GM19463 (cell line): ENCODE results near the gene CEP72.
A peak's percentile ranks its signal among the peaks of the same experiment; 100 is the strongest.
"Not testable (repeated sequence)": the region's sequence is repeated elsewhere in the genome, so short reads cannot be mapped to it uniquely, and the experiment has no call there.

Experiments
- ATAC-seq: cut with Tn5 transposase; IDR thresholded peaks from one replicate; pipeline ENCODE4 v1.9.1; 2021; ENCODE audit warnings: mild to moderate bottlenecking, moderate library complexity; ENCODE audit not compliant: unreplicated experiment

Gene CEP72

DNA sequence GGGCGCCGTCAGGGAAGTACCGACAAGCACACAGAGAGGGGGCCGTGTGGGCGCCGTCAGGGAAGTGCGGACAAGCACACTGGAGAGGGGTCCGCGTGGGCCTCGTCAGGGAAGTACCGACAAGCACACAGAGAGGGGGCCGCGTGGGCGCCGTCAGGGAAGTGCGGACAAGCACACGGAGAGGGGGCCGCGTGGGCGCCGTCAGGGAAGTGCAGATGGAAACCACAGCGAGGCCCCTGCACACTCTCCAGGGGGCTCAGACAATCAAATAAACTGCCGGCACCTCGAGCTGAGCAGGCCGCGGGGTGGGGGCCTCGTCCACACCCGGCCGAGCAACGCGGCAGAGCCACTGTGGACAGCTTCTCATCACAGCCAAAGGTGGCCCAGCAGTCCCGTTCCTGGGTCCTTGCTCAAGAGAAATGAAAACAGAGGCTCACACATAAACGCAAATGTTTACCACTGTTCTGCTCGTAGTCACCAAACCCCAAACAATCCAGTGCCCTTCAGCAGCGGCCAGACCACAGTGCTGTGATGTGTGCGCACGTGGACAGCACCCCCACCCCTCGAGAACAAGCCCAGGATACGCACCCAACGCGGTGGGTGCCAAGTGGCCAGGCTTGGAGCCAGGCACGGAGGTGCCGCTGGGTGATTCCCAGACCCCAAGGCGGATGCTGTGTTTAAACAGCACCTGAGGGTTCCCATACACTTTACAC lies 56.3 kb downstream of the CEP72 start:
- ATAC-seq: no peak

DNA sequence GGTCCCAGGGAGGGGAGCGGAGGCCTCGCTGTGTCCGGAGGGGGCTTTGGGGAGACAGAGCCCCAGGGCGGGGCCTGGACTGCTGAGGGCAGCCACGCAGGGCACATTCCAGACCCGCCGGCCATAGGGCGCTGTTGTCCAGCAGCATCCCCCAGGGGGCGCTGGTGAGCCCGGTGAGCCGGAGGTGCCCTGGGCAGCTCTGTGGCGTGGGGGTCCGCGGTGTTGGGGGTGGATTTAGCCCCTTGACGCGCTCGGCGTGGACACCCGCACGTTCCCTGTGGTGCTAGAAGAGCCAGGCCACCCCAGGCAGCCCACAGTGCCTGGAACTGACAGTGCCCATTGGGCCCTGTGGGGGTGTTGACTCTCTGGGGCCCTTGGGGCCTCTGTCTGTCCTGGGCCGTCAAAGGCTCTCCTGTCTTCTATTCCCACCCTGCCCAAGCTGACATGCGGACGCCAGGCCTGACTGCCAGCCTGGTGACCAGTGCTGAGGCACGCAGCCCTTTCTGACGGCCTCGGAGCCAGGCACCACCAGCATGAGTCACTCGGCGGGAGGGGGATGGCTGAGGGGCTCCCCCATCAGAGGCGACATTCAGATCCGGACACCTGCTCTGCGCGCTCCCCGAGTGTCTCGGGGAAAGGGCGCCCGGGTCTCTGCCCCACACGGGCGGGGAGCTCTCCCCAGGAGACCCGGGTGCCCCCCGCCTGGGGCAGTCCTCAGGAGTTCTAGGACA lies 57.1 kb downstream of the CEP72 start:
- ATAC-seq: no peak

DNA sequence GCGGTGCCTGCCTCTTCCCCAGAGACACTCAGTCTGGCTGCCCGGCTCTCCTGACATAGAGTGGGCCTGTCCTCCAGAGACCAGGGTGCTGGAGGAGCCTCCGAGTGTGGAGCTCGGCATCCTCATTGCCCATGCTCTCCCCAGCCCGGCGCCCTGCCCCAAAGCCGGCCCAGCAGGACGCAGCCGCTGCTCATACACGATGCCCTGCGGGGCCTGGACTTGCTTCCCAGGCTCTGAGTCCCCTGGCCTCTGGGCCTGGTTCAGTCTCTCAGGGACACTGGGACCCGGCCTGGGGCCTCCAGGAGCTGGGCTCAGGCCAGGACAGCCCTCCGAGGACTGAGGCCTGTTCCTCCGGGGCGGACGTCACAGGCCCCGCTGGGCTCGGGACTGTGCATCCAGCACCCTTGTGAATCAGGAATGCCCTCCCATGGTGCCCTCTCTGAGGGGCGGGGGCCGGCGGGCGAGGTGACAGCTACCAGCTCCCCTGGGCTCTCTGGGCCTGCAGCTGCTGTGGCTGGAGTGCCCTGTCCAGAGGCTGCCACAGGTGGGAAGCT lies 57.8 kb downstream of the CEP72 start:
- ATAC-seq: no peak

DNA sequence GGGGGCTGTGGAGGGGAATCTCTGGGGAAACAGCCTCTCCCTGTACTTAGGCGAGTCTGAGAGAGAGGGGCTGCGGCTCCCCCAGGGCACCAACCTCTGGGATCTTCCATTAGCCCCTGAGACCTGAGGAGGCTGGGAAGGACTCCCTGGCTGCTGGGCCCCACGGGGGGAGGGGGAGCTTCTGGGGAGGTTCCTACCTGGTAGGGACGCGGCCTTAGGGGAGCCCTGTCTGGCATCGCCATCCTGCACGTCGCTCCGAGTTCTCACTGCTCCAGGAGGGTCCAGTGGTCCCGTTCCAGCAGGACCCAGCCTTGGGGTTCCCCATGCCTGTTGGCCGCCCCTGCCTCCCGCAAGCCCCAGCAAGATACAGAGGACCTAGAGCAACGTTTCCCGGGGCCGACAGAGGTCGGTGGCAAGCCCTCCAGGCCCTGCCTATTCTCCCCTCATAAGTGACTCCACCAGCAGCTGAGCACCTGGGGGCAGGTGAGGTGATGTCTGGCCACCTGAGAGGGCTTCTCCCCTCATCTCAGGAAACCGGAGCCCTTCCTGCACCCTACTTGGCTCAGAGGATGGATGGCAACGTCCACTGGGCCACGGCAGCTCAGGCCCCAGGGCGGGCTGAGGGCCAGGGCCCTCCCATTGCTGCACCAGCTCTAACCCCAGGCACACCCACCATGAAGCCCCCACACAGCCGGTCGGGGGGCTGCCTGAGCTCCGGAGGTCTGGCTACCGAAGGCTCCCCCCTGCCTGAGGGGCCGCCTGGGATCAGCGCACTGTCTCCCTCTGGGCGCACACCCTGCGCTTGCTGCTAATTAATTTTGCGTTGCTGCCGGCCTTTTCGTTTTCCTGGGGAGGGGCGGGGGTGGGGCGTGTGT lies 58.5 kb downstream of the CEP72 start:
- no peak for ATAC-seq

DNA sequence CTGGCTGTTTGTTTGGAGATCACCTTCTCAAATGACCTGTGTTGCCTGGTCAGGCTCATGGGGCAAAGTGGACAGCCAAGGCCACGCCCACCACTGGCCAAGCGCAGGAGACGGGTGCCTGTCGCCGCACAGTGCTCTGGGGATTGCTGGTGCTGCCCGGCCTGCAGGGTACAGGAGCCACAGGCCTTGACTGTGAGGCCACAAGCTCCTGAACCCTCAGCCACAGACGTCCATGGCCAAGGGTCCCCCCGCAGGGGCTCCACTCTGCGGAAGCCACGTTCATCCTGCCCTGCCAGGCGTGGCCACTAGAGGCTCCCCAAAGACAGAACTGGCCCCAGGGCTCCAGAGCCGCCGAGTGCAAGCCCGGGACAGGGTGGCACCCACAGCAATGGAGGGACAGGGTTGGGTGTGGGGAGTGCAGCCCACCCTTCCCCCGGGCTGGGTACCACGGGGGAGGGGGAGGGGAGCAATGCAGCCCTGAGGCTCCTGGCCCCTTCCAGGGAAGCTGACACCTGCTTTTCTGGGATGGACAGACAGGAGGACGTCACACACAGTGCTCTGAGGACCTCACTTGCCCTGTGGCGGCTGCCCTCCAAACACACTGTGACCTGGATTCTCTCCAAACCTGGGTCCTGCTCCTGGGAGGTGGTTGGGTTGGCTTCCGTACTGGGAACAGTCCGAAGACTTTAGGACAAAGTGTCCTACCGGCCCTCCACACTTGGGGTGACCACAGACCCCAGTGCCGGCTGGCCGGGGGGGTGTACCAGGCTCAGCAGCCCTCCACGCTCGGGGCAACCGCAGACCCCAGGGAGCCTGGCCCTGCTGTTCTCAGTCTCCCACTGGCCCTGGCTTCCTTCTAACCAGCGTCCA lies 59.6 kb downstream of the CEP72 start:
- peak; percentile 66 for ATAC-seq

DNA sequence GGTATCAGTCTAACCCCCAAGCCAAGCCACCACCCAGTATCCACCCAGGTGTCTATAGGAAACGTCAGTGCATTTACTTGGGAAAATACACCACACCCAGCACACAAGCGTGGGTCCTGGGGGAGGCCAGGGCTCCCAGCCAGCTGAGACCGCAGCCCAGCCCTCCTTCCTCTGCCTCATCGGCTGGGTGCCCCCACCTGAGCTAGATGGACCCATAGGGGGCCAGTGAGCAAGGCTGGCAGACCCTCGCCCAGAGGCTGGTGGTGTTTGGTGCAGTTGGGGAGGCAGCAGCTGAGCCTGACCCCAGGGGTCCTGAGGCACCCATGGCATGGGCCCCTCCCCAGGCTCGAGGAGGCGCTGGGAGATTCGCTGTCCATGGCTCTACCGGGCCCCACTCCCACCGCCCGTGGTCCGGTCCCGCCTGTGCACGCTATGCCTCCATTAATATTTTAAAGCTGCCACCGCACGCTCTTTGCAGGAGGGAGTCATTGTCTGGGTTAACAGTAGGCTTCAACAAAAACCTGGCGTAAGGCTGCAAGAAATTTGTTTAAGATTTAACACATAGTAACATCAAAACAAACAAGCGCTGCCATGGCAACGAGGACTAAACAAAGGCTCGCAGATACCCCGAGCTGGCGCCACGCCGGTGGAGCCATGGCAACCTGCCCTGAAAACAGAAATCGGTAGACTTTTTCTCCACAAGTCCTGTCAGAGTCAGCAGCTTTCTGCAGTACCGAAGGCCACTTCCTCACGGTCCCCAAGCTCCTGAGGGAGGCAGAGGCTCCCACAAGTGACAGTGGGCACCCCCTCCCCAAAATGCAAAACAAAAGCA lies 60.4 kb downstream of the CEP72 start:
- ATAC-seq: no peak

DNA sequence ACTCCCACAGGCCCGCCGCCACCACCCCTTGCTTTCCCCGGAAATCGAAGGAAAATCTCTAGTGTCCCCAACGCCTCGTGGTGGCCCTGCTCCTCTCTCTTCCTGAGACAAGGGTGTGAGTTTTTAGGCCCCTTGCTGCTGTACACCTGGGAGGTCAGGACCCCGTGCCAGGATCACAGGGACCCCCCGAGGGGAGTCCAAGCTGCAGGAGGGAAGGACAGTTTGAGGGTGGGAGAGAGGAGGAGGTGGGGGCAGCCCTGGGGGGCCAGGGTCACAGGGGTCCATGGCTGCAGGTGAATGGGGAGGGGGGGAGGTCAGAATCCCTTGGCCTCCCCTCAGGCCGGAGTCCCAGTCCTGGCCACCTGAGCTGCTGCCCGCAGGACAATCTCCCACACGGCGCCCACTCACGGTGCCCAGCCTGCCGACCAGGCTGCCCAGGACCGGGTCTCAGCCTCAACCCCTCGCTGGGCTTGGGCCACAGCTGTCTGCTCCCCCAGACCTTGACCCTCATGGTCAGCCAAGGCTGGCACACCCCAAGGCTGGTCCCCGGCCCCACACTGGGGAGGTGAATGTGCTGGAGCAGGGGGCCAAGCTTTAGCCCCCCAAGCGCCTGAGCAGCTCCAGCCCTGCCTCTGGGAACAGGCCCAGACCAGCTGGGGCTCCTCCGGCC lies 61.2 kb downstream of the CEP72 start:
- no peak for ATAC-seq

DNA sequence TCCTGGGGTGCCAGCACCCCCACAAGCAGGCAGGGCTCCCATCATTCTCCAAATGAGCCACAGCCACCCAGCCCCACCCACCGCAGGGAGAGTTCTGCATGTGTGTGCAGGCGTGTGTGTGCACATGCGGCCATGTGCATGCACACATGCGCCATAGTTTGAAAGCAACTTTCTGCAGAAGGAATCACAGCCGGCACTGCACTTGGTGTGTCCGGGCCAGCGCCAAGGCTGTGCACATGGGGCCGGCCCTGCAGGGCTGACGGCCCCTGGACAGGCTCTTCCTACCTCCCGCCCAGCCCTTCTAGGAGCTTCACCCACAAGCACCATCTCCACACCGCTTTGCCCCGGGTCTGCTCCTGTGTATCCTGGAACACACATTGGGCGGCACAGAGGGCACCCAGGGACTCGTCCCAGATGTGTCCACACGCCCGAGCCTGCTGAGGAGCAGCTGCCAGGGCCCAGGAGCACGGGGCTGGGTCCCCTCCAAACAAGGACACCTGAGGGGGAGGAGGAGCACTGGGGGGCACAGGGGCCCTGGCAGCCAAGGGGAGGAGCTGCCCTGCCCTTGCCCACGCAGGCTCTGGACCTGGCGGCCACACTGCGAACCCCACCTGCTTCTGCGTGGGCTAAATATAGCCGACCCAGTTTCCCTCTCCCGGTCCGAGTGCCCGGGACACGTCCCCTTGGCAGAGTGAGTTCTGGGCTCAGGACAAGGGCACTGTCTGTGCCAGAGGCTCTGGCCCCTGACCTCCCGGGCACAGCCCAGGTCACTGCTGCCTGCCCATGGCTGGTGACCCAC lies 61.9 kb downstream of the CEP72 start:
- ATAC-seq: no peak

DNA sequence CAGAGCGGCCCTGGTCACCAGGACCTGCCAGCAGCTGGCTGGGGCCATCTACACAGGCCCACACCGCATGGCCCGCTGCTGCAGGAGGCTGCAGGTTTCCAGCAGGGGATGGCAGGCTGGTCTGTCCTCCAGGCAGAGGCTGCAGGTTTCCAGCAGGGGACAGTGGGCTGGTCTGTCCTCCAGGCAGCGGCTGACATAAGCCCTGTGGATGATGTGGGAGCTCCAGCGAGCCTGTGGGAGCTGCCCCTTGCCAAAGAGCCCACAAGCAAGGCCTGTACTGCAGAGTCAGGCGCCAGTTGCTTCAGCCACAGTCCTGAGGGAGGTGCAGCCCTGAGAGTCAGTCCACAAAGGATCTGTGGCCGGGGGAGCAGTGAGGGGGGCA lies 62.5 kb downstream of the CEP72 start:
- no peak for ATAC-seq

DNA sequence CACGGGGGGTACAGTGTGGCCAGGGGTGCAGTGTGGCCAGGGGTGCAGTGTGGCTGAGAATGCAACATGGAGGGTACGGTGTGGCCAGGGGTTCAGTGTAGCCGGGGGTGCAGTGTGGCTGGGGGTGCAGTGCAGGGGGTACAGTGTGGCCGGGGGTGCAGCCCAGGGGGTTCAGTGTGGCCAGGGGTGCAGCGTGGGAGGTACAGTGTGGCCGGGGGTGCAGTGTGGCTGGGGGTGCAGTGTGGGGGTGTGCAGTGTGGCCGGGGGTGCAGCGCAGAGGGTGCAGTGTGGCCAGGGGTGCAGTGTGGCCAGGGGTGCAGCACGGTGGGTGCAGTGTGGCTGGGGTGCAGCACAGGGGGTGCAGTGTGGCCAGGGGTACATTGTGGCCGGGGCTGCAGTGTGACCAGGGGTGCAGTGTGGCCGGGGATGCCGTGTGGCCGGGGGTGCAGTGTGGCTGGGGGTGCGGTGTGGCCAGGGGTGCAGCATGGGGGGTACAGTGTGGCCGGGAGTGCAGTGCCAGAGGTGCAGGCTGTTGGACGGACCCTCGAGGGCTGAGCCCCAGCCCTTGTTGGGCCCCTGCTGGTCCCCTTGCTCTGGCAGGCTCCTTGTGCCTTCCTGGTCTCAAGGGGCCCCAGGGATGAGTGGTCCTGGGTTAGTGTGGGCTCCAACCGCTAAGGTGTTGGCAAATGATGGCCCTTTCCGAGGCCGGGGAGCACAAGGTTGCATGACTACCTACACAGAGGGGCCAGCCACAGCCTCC lies 63.2 kb downstream of the CEP72 start:
- no peak for ATAC-seq

DNA sequence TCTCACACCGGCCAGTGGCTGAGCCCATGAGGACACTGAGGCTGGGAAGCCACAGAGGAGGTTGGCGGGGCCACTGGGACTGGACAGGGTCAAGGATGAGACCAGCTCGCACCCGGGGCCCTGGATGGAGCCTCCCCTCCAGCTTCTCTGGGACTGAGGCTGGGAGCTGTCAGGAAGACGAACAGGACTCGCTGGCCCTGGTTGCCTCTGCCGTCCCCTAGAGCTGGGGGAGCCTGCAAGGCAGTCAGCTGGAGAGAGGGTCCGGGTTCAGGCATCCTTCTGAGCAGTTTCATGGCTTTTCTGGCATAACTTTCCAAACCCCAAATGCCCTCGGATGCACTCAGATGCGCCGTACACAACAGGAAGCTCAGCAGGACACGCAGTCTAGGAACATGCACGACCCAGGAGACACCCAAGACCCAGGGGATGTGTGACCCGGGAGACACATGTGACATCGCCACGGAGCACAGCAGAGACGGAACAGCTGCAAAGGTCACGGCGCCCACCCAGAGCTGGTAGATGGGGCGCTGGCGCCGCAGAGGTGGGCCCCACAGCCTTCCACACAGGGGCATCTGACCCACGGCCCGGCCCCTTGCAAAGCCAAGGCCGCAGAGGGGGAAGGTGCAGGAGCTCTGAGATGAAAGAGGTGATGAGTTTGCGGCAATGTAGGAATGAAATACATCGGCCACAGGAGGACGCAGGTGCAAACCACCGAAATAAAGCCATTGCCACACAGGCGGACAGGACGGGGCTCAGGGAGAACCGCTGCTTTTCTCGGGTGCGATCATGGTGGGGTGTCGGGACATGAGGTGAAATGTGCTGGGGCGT lies 63.9 kb downstream of the CEP72 start:
- ATAC-seq: no peak

DNA sequence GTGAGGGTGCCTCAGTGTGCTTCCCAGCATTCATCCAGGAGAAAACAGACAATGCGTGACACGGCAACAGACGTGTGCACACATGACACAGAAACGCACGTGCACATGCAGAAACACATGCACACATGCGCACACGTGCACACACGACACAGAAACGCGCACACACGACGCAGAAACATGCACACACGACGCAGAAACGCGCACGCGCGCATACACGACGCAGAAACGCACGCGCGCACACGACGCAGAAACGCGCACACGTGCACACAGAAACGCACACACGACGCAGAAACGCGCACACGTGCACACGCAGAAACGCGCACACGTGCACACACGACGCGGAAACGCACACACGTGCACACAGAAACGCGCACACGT lies 64.5 kb downstream of the CEP72 start:
- no peak for ATAC-seq

DNA sequence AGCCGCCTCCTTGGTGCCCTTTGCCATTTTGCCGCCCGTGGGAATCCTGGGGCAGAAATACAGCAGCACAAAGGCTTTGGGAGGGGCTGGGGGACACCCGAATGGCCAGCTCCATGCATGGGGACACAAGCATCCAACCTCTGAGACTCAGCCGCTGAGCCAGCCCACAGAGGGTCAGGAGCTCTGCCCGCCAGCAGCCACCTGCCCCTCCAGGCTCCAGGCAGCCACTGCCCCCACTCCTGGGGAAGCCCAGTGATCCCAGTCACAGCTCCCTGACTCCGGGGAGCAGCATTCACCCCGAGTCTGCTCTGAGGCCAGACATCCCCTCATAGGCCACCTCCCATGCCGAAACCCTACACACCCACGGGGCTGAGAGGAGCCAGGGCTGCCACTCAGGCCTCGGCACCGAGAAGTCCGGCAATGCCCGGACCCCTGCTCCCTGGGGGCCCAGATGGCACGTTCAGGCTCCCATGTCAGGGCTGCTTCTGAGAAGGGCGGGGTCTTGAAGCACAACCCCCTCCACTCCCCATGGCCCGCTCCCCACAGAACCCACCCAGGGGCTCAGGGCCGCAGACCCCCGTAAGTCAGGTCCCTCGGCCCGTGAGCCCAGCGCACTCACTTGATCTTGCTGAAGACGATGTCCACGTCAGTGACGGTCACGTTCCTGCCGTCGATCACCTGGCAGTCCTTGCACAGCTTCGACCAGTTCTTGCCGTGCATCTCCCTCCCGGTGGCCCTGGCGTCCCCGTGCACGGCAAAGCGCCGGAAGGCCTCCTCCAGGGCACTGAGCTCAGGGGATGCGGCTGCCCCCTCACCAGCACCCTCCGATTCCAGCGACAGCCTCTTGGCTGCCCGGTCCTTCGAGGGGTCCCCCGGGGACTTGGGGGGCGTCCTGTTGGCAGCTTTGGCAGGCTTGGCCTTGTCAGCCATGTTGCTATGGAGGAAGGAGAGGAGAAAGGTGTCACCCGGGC lies 65.3 kb downstream of the CEP72 start:
- ATAC-seq: no peak

DNA sequence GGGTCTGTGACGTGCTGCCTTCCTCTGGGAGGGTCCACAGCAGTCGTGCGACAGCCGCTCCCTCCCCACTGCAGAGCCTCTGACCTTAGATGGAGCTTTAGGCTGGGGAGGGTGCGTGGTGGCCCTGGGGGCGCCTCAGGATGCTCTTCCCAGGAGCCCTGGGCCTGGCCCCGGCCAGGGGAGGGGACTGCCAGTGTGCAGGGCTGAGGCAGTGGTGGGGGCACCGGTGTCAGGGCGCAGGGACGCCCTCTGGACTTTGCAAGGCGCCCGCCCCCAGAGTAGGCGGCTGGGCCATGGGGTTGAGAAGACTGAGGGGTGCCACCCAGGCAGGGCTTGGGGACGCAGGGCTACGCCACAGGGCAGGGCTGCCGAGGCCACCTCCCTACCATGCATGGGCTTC lies 66.4 kb downstream of the CEP72 start:
- not testable (repeated sequence) for ATAC-seq

DNA sequence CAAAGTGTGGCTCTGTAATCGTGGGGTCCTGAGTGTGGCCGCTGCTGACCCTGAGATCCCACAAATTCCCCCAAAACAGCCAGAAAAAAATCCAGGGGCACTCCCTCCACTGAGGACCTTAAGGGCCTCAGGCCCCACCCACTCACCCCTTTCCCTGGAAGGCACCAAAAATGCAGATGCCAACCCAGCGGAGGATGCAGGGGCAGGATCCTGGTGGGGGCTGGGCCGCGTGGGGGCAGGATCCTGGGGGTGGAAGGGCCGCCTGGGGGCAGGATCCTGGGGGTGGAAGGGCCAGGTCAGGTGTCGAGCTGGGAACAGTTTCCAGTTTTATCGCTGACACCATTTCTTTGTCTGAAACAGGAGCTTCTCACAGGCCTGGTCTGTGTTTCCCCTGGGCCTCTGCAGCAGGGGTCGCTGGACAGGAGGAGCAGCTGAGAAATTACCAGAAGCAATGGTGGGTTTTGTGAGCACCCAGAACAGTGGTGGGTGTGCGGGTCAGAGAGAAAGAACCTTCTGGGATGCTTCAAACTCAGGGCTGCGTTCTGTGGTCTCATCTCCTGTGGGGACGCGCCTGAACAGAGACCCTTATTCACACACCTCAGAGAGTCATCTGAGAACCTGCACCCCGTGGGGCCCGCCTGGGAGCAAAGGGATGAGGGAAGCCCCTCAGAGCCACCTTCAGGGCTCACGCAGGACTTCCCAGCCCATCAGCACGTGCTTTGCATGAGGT lies 67.2 kb downstream of the CEP72 start:
- not testable (repeated sequence) for ATAC-seq
